Mononuclear cell (primary cell): ENCODE data around the gene MYO5A. TPM values are rescaled to one million over a fixed set of nuclear protein-coding genes. Genes with fewer than 3 reads are reported as not detected.

Source experiments
- H3K27me3 ChIP-seq: 2 replicates; pipeline ENCODE4 v1.6.0; 2011; ENCODE audit warnings: low read length, control low read depth; ENCODE audit not compliant: insufficient read depth
- H3K4me1 ChIP-seq: 2 replicates; pipeline ENCODE4 v1.5.1; 2011; ENCODE audit warnings: mild to moderate bottlenecking, low read length, control low read depth; ENCODE audit not compliant: insufficient read depth
- H3K4me3 ChIP-seq: 2 replicates; pipeline ENCODE4 v1.5.1; 2011; ENCODE audit warnings: mild to moderate bottlenecking, low read length, moderate library complexity
- H3K9me3 ChIP-seq: 2 replicates; pipeline ENCODE4 v1.5.1; 2011; ENCODE audit warnings: low read depth, mild to moderate bottlenecking, control low read depth, low read length
- total RNA-seq: library from RNA; depleted of rRNA; stranded (reverse); fragments of >200 nt; gene quantifications from one replicate; pipeline ENCODE4 v1.2.3, GENCODE V29; 2012

MYO5A gene
- total RNA-seq, 1 donor: 69.7 TPM

- Histone ChIP-seq H3K4me1 (no peaks in the 10 kb centered on the region), H3K9me3 (no peaks in the 10 kb centered on the region), H3K4me3 (no peak overlapping the region), H3K27me3 (no peaks in the 10 kb centered on the region)
These were observed 113.1 kb downstream of the MYO5A start for GRCh38 chr15:52415628-52416027.

GRCh38 chr15:52414936-52415335, 113.7 kb downstream of the MYO5A start:
- H3K27me3 ChIP-seq: no peaks in the 10 kb centered on the region
- no peak overlapping the region for H3K4me3 ChIP-seq
- H3K4me1 ChIP-seq: no peaks in the 10 kb centered on the region
- H3K9me3 ChIP-seq: no peaks in the 10 kb centered on the region

GRCh38 chr15:52408823-52409222, 119.9 kb downstream of the MYO5A start:
- no peak overlapping the region for H3K4me3 ChIP-seq
- H3K4me1 ChIP-seq: no peaks in the 10 kb centered on the region
- no peaks in the 10 kb centered on the region for H3K27me3 ChIP-seq
- H3K9me3 ChIP-seq: no peaks in the 10 kb centered on the region

GRCh38 chr15:52407374-52407773, 121.3 kb downstream of the MYO5A start:
- no peaks in the 10 kb centered on the region for H3K27me3 ChIP-seq
- H3K9me3 ChIP-seq: no peaks in the 10 kb centered on the region
- no peak overlapping the region for H3K4me3 ChIP-seq

GRCh38 chr15:52406601-52407000, 122.1 kb downstream of the MYO5A start:
- H3K27me3 ChIP-seq: no peaks in the 10 kb centered on the region
- no peak overlapping the region for H3K4me3 ChIP-seq
- no peaks in the 10 kb centered on the region for H3K4me1 ChIP-seq
- no peaks in the 10 kb centered on the region for H3K9me3 ChIP-seq

More at GRCh38 chr15:52407374-52407773, 121.3 kb downstream of the MYO5A start:
- H3K4me1 ChIP-seq: no peaks in the 10 kb centered on the region

- no peaks in the 10 kb centered on the region for H3K4me1 ChIP-seq
- no peaks in the 10 kb centered on the region for H3K9me3 ChIP-seq
- H3K27me3 ChIP-seq: no peaks in the 10 kb centered on the region
- H3K4me3 ChIP-seq: no peak overlapping the region
These were observed 122.8 kb downstream of the MYO5A start for GRCh38 chr15:52405856-52406255.

- Histone ChIP-seq H3K9me3 (no peaks in the 10 kb centered on the region), H3K27me3 (no peaks in the 10 kb centered on the region), H3K4me3 (no peak overlapping the region), H3K4me1 (no peaks in the 10 kb centered on the region)
These were observed 131.6 kb downstream of the MYO5A start for GRCh38 chr15:52397118-52397517.

- Histone ChIP-seq H3K4me3 (no peak overlapping the region), H3K9me3 (no peaks in the 10 kb centered on the region), H3K4me1 (no peaks in the 10 kb centered on the region), H3K27me3 (no peaks in the 10 kb centered on the region)
These were observed 134.6 kb downstream of the MYO5A start for GRCh38 chr15:52394118-52394517.

GRCh38 chr15:52392008-52392687, 136.5 kb downstream of the MYO5A start:
- H3K4me3 ChIP-seq: no peak overlapping the region
- H3K9me3 ChIP-seq: no peaks in the 10 kb centered on the region
- no peaks in the 10 kb centered on the region for H3K4me1 ChIP-seq
- H3K27me3 ChIP-seq: no peaks in the 10 kb centered on the region

- Histone ChIP-seq H3K4me3 (no peak overlapping the region), H3K9me3 (no peaks in the 10 kb centered on the region), H3K27me3 (no peaks in the 10 kb centered on the region), H3K4me1 (no peaks in the 10 kb centered on the region)
These were observed 137.6 kb downstream of the MYO5A start for GRCh38 chr15:52391069-52391468.

GRCh38 chr15:52385670-52386069, 143.0 kb downstream of the MYO5A start:
- Histone ChIP-seq H3K27me3 (no peaks in the 10 kb centered on the region), H3K4me3 (no peak overlapping the region), H3K4me1 (no peaks in the 10 kb centered on the region), H3K9me3 (no peaks in the 10 kb centered on the region)

- Histone ChIP-seq H3K4me3 (no peak overlapping the region), H3K9me3 (no peaks in the 10 kb centered on the region), H3K27me3 (no peaks in the 10 kb centered on the region), H3K4me1 (no peaks in the 10 kb centered on the region)
These were observed 145.5 kb downstream of the MYO5A start for GRCh38 chr15:52383100-52383588.

- no peaks in the 10 kb centered on the region for H3K27me3 ChIP-seq
These were observed 146.0 kb downstream of the MYO5A start for GRCh38 chr15:52382647-52383046.

GRCh38 chr15:52379395-52380106, 149.1 kb downstream of the MYO5A start:
- no peaks in the 10 kb centered on the region for H3K27me3 ChIP-seq
- H3K4me1 ChIP-seq: no peaks in the 10 kb centered on the region
- H3K9me3 ChIP-seq: no peaks in the 10 kb centered on the region
- H3K4me3 ChIP-seq: no peak overlapping the region

More at GRCh38 chr15:52382647-52383046, 146.0 kb downstream of the MYO5A start:
- no peaks in the 10 kb centered on the region for H3K9me3 ChIP-seq
- H3K4me1 ChIP-seq: no peaks in the 10 kb centered on the region
- no peak overlapping the region for H3K4me3 ChIP-seq

- H3K4me1 ChIP-seq: no peaks in the 10 kb centered on the region
- no peaks in the 10 kb centered on the region for H3K27me3 ChIP-seq
- H3K9me3 ChIP-seq: no peaks in the 10 kb centered on the region
- no peak overlapping the region for H3K4me3 ChIP-seq
These were observed 149.8 kb downstream of the MYO5A start for GRCh38 chr15:52378746-52379394.
